CD4-positive, alpha-beta T cell treated with Interleukin-6 at 100 ng/mL for 8 hours (primary cell): ENCODE data around the gene B3GNT8.
"Not testable (repeated sequence)": the region's sequence is repeated elsewhere in the genome, so short reads cannot be mapped to it uniquely, and the experiment has no call there.

Experiments used
- DNase-seq: peaks from one replicate; pipeline ENCODE4 v3.0.0-alpha.2; 2020; ENCODE audit warnings: mixed read lengths, low spot score

B3GNT8 gene, protein sequence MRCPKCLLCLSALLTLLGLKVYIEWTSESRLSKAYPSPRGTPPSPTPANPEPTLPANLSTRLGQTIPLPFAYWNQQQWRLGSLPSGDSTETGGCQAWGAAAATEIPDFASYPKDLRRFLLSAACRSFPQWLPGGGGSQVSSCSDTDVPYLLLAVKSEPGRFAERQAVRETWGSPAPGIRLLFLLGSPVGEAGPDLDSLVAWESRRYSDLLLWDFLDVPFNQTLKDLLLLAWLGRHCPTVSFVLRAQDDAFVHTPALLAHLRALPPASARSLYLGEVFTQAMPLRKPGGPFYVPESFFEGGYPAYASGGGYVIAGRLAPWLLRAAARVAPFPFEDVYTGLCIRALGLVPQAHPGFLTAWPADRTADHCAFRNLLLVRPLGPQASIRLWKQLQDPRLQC

DNA sequence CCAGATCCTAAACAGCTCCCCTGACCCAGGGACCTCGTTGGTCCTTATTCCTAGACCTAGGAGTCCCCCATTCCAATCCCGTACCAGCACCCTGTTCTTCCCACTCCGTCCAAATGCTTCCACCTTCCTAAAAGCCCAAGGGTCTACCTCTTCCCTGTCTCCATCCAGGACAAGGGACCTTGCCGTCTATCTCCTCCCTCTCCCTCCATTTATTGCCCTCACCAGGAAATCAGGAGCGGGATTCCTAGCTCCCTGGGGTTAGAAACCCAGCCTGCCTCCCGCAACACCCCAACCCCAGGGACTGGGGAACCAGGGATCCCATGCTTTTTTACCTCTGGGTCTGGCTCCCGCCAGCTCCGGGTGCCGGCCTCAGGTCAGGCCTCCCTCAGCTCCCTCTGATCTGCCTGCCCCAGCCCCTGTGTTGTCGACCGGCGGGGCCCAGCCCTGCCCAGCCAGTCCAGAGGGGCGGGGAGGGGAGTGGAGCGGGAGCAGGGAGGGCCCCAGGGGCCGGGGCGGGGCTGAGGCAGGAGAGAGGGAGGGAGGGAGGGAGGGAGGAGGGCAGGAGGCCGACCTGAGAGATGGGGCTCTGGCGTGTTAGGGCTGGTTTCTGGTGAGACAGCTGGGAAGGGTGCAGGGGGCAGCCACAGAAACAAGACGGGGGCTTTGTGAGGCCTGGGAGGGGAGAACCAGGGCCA is at the start of gene B3GNT8:
B3GNT8 (minus strand) TSS at position 423 of the 695 bp plus-strand sequence. CDS start 596 bp downstream, outside the sequence.
- peak; percentile 46 for DNase-seq

GRCh38 chr19:41476583-41476982 is 49.4 kb upstream of the B3GNT8 start:
- no peak for DNase-seq

DNA sequence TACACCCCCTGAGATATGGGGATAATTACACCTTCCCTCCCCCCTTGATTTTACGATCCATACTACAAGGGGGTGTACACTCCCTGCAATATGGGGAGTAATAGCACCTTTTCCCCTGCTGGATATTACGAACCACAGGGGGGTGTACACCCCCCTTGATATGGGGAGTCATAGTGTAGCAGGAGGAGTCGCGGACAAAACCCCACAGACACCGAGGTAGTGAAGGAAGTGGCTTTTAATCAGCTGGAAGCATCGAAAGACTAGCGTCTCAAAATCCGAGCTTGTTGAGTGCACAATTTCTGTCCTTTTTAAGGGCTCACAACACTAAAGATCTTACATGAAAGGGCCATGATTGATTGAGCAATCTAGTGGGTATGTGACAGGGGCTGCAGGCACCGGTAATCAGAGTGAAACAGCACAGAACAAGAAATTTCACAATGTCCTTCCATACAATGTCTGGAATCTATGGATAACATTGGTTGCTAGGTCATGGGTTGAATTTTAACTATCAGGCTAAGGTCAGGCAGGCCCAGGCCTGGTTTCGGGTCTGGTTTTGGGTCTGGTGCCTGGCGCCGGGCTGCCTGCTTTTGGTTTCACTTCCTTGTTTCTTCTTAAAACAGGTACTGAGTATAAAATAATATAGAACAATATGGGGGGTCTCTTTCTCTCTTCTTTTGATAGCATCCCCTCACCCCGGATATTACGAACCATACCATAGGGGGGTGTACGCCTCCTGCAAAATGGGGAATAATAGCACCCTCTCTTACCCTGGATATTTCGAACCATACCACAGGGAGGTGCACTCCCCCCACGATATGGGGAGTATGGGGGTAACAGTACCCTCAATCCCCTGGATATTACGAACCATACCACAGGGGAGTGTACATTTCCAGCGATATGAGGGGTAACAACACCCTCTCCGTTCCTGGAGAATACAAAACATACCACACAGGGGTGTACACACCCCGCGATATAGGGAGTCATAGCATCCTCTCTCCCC is 36.4 kb upstream of the B3GNT8 start:
- not testable (repeated sequence) for DNase-seq

GRCh38 chr19:41462497-41462896 is 35.3 kb upstream of the B3GNT8 start:
- DNase-seq: no peak

DNA sequence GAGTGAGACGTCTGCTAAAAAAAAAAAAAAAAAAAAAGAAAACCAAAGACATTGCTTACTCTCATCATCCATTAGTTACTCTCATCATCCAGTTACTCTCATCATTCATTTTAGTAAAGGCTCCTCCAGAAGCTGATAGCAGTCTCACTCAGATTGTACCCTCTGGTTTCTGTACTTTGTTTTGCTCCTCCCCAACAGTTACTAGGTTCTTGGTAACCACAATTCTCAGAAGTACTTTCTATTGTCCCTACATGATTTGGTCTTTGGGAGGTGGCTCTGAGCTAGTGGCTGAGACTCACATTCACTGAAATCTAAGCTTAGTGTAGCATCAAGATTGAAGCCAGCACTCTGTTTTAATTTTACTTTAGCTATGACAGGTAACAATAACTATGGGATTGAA is 30.1 kb upstream of the B3GNT8 start:
- peak; percentile 5 for DNase-seq

DNA sequence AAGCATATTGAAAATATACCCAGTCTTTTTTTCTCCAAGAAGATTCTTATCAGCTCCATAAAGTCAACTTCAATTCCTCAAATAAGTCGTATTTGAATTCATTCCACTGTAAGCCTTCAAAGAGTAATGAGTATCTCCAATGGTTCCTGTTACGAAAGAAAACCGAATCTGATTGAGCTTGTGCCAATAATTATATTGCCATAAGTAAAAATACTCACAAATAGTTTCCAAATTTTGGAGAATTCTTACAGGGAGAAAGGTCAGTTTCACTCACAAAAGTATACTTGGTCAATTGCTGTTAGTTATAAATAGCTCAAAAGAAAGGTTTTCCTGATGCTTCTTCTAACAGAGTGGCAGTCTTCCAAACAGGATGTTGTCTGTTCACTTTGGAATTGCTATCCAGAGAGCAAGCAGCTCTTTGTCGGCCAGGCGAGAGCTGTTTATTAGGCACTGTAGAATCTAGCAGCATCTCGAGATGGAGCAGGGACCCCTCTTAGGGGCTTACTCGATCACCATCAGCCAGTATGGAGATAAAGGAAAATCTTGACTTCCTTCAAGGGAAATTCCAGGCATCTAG is 29.3 kb upstream of the B3GNT8 start:
- DNase-seq: no peak

DNA sequence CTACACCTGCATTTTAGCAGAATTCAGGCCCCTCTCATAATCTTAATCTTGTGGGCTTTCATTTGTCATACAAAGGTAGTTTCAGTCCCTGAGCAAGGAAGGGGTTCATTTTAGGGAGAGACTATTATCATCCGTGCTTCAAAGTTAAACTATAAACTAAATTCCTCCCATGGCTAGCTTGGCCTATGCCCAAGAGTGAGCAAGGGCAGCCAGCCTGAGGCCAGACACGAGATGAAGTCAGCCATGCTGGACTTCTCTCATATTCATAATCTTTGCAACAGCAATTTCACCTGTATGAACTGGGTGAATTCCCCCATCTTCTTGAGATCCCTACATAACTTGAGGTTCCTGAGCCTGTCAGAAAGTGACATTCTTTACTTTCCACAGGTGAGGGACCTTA is 28.8 kb upstream of the B3GNT8 start:
- DNase-seq: no peak

- DNase-seq: no peak
Observed at GRCh38 chr19:41452584-41453275, 25.6 kb upstream of the B3GNT8 start.

- no peak for DNase-seq
Observed at GRCh38 chr19:41449865-41450178, 22.6 kb upstream of the B3GNT8 start.

- peak; percentile 66 for DNase-seq
Observed at GRCh38 chr19:41449079-41449864, 22.1 kb upstream of the B3GNT8 start.

- DNase-seq: no peak
Observed at GRCh38 chr19:41447732-41448332, 20.7 kb upstream of the B3GNT8 start.

GRCh38 chr19:41445575-41445974 is 18.4 kb upstream of the B3GNT8 start:
- DNase-seq: no peak

- DNase-seq: no peak
Observed at GRCh38 chr19:41443813-41444455, 16.8 kb upstream of the B3GNT8 start.

DNA sequence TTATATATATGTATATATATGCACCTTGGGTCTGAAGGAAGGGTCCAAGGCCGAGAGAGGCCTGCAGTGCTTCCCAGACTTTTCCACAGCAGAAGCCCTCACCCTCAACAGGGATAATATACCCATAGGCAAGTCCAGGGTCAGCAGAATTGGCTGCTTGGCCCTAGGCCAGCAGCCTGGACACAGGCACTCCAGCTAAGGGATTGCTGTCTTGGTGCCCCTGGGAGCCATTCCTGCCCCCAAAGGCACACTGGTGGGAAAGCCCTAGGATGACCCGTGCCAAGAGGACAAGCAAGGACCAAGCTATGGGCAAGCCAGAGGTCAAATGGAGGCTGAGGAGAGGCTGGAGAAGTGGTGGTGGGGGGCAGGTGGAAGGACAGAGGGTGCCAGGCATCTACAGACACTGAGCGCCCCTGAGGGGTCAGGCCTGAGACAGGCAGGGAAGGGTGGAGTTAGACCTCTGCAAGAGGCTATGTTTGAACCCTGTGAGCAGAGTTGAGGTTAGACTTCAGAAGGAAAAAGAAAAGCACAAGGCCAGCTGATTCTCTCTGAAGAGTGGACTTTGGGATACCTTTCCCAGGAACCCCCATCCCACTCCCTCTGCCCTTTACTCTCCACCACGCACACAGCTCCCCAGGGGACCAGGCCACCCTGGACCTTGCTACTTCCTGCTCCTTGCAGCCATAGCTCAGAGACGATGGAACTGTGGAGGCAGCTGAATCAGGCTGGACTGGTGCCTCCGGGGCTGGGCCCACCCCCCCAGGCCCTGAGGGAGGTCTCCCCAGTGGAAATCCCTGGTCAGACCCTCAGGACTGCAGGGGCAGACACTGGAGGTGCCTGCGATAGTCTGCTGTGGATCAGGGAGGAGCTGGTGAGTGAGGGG is 15.5 kb upstream of the B3GNT8 start, which contains the start of gene ERICH4:
ERICH4 (plus strand) TSS at position 684 of the 883 bp plus-strand sequence; CDS start at position 698, 14 bp downstream.
- no peak for DNase-seq

- no peak for DNase-seq
Observed at GRCh38 chr19:41441321-41441945, 14.3 kb upstream of the B3GNT8 start.

DNA sequence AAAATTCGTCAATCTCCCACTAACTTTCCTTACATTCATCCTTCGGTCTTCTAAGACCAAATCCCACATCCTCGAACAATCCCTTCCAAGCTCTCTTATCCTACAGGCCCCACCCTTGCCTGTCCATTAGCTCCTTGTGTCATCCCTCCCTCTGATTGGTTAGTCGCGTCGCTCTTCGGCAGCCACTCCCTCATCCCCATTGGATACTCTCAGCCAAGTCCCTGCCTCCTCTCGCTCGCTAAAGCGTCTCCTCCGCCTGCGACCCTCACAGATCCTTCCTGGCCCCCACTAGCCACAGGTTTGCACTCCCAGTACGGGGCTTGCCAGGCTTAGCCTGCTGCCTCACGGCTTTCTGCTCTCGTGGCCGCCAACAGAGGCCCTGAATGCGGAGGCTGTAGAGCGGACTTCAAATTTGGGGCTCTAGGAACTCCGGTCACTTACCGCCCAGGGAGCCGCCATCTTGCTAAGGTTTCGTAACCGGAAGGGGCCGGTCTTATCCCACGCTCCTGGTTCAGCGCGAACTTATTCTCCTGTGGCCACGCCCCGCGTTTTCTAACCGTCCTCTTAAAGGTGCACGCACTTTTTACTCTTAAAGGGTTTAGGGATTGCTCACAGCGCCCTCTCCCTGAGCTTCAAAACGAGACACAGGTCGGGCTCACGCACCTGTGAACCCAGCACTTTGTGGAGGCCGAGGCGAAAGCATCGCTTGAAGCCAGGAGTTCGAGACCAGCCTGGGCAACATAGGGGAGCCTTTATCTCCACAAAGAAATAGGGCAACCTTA is 12.5 kb upstream of the B3GNT8 start, which contains the start of gene DMAC2:
DMAC2 (minus strand) TSS at position 472 of the 782 bp plus-strand sequence; CDS start at position 459, 13 bp downstream.
- DNase-seq: peak; percentile 94
